ENCODE results near the gene ITGAV.

ITGAV gene

DNA sequence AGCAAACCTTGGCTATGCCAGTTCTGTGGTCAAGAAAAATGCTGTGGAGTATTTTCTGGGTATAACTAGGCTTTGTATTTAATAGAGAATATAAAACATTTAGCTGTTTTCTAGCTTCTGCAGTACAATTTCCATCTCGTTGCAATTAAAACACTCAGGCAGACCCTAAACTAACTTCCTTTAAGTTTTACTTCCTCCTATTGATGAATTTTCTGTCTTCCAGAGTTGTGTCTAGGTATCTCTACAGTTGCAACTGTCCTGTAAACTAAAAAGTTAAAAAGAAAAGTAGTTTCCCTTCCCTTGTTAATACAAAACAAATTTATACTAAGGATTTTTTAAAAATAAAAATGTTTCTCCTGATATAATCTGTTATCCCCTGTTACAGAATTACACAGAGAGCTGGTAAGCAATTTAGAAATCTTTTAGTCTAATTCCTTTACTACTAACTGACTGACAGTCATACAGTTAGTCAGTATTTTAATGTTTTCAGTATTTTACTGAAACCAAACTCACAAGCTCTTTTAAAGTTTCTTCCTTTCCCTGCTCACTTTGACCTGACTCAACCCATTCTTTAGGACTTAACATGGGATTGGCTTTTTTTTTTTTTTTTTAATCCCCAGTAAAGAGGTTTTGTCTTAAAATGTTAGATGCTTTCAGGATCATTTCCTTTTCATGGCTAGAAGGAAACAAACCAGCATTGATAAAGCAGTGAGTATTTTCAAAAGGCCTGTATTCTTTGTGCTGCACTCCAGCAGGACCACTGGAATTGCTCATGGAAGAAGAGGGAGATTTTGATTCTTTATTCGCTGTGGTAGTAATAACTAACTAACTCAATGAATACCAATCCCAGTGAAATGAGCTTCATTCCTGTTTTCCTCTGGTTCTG is 22.9 kb downstream of the ITGAV start:
- no peak for DNase-seq (ENCODE audit: low read depth)

DNA sequence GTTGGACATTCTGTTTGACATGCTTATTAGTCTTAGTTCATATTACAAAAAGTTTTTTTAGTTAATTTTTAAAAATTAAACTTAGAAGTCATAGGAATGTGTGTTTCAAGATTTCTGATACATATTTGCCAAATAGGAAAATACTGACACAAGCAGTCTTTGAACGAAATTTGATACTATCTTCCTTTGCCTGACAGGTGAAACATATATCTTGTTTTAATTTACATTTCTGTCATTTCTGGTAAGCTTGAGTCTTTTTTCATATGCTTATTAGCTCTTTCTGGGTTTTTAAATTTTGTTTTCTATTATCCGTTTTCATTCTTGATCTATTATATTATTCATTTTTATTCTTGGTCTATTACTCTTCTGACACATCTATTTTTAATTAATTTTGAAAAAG is 24.5 kb downstream of the ITGAV start:
- DNase-seq (ENCODE audit: low read depth) = no peak

GRCh38 chr2:186617148-186617547 is 27.3 kb downstream of the ITGAV start:
- DNase-seq (ENCODE audit: low read depth) = no peak

GRCh38 chr2:186617771-186618170 is 27.9 kb downstream of the ITGAV start:
- no peak for DNase-seq (ENCODE audit: low read depth)

GRCh38 chr2:186618696-186619095 is 28.8 kb downstream of the ITGAV start:
- no peak for DNase-seq (ENCODE audit: low read depth)

GRCh38 chr2:186623084-186623483 is 33.2 kb downstream of the ITGAV start:
- DNase-seq (ENCODE audit: low read depth) = no peak

- DNase-seq (ENCODE audit: low read depth) = no peak
Measured at GRCh38 chr2:186624276-186624675, 34.4 kb downstream of the ITGAV start.

GRCh38 chr2:186629250-186629996 is 39.6 kb downstream of the ITGAV start:
- no peak for DNase-seq (ENCODE audit: low read depth)

GRCh38 chr2:186632417-186632816 is 42.6 kb downstream of the ITGAV start:
- no peak for DNase-seq (ENCODE audit: low read depth)

GRCh38 chr2:186634701-186635100 is 44.8 kb downstream of the ITGAV start:
- no peak for DNase-seq (ENCODE audit: low read depth)

- DNase-seq (ENCODE audit: low read depth) = no peak
Measured at GRCh38 chr2:186636800-186637496, 47.1 kb downstream of the ITGAV start.

GRCh38 chr2:186637497-186637800 is 47.6 kb downstream of the ITGAV start:
- DNase-seq (ENCODE audit: low read depth) = no peak

DNA sequence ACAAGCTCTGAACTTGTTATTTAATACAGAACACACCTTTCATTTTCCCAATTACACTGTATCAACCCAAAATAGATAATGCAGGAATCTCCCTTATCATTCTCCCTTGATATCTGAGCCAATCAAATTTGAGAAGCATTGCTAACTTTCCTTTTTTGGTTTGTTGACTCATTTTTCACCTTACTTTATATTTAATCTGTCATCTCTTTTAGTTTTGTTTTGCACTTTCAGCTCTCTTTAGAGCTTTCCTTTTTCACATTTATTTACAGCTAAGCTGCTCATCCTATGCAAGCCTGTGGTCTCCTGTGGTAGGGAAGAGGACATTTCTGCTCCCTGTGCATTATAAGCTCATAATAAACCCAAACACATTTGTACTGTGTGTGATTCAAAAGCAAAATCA is 50.1 kb downstream of the ITGAV start:
- DNase-seq (ENCODE audit: low read depth) = no peak

- DNase-seq (ENCODE audit: low read depth) = no peak
Measured at GRCh38 chr2:186641132-186641806, 51.4 kb downstream of the ITGAV start.

DNA sequence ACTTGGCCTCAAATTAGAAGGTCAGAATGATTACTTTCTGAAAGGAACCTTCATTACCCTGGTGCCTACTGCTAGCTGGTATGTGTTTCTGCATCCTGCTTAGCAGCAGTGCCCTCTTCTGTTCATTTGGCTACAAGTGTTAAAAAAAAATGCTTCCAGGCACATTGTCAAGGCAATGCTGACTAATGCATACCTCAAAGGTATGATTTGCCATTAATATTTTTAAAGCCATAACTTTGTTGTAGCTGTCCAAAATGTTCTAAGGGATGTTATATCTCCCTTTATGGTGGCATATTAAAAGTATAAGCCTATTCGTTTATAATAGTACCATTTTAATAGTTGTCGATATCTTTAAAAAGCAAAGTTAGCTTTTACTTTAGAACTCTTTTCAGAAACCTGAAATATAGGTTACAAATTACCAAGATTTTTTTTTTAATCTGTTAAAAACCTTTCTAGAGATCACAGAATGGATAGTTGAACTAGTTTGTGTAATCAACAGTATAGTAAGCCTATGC is 52.0 kb downstream of the ITGAV start:
- peak; percentile 47 for DNase-seq (ENCODE audit: low read depth)

- no peak for DNase-seq (ENCODE audit: low read depth)
Measured at GRCh38 chr2:186644791-186645190, 54.9 kb downstream of the ITGAV start.

- no peak for DNase-seq (ENCODE audit: low read depth)
Measured at GRCh38 chr2:186645999-186646398, 56.1 kb downstream of the ITGAV start.

DNA sequence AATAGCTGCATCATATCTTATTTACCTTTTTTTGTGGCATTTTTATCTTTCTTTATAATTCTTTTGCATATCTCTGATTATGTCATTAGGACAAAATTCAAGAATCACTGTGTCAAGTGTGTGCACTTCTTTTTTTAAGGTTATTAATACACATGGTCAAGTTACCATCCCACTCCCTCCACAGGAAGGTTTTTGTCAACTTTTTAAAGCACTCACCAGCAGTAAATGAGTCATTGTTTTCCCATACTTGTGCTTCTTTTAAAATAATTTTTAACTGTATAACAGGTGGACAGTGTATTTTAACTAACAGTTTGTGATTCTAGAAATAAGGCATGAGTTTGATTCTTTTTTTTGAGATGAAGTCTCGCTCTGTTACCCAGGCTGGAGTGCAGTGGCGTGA is 58.3 kb downstream of the ITGAV start:
- DNase-seq (ENCODE audit: low read depth) = no peak

DNA sequence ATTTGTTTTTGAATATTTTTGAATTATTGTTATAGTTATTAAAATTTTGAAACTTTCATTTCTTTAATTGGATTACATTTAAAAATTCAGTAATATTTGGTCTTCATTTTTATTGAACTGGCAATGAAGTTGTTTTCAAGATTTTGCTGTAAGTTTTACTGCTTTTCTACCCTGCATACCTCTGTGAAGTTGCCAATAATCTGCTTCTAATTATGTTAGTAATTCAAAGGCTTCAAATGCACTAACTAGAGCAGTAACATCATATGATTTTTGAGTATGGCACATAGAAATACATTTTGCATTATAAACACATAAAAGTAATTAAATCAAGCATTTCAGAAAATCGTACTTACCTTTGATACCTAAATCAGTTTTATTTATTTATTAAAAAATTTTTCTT is 63.7 kb downstream of the ITGAV start:
- no peak for DNase-seq (ENCODE audit: low read depth)

DNA sequence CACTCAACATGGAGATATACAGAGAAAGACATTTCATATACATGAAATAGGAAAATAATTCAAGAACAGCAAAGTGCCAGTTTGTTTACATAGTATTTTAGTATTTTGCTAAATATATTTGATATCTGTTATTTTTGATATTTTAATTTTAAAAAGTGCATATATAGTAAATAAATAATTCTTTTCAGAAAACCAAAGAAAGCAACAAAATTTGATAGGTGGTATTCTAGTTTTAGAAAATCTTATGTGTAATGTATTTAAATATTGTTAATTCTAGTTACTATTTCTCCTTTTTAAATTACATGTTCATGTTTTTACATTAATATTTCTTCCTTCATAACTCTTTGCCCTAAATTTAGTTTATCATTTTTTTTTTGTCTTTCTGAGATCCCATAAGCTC is 69.5 kb downstream of the ITGAV start:
- DNase-seq (ENCODE audit: low read depth) = no peak

DNA sequence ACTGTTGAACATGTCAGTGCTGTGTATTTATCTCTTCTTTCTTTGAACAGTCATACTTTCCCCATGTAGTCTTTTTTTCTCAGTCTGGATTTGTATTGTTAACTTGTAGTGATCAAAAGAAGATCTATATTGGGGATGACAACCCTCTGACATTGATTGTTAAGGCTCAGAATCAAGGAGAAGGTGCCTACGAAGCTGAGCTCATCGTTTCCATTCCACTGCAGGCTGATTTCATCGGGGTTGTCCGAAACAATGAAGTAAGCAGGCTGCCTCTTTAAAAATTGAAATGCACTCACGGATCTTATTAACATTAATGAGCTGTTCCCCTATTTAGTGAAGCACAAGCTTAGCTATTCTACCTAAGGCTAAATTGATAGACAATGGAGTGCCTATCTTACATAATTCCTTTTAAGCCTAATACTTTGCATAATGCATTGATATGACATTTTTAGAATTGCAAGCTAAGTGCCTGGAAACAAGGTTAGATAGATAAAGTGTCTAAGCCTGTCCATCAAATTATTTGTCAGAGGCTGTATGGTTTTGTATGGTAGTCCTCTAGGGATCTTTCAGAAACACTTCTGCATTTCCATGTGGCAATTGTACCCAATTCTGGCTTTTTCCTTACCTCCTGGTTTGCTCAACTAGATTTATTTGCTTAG is 74.7 kb downstream of the ITGAV start:
- no peak for DNase-seq (ENCODE audit: low read depth)

DNA sequence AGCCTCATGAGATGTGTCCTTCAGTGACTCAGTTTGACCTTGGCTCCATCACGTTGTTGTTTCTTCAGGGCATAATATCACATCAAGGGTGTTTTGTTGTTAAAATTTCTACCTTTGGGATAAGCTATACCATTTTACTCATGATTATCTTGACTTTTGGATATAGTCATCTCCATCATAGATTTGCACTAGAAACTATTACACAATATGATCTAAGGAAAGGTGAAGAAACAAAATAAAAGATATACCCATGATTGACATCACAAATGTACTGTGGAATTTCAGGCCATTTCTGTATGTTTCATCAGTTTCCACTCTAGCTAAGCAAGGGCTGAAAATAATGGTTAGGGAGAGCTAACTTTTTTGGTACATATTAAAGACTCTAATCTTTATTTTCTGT is 79.3 kb downstream of the ITGAV start:
- no peak for DNase-seq (ENCODE audit: low read depth)

All from HS-5 (cell line).